ENCODE results near the gene CAPZB.

CAPZB gene

DNA sequence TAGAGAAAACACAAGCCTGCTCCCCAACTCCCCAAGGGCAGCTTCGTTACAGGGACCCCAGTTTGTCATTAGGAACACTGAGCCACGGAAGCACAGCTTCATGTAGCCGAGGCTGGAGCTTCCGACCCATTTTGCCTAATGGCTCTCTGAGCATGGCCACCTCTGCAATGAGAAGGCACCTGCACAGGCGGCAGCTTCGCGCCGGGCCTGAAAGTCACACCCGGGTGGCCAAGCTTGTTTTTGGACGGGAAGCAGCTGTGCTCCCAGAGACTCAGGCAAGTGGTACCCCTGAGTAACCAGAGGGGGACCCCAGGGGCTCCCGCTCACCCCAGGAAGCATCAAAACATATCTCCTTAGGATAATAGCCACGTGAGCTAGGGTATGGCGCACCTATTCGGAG, 92.3 kb downstream of the CAPZB start:
- Mint-ChIP-seq H3K4me3 (peak overlapping the region in 1 of 2 donors; percentile 25), H3K36me3 (ENCODE audit: insufficient read depth) (peaks cover 38% of the 10 kb centered on the region), H3K4me1 (ENCODE audit: low read depth in 2 of 2) (peaks cover 65 to 67% of the 10 kb centered on the region in 2 donors), H3K9me3 (no peaks in the 10 kb centered on the region), H3K27me3 (no peaks in the 10 kb centered on the region), H3K27ac (peak overlapping the region; percentile 90)
- ATAC-seq (replicated peaks) (no peak), DNase-seq (no peak)

DNA sequence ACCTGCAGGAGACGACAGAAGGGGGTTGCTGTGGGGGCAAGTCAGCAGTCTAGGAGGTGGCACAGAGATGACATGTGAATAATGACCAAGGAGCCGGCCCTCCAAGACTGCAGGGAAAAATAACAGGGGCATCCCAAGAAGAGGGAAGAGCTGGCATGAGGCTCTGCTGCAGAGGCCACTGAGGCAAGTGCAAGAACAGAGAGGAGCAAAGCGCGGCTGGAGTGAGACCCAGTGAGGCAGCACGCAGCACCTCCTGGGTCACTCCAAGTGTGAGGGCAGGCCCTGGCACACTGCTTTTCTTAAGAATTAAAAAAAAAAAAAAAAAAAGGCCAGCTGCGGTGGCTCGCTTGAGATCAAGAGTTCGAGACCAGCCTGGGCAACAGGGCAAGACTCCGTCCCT, 93.1 kb downstream of the CAPZB start:
- no peaks in the 10 kb centered on the region for H3K27me3 Mint-ChIP-seq
- peak overlapping the region; percentile 90 for H3K27ac Mint-ChIP-seq
- peaks cover 33% of the 10 kb centered on the region for H3K36me3 Mint-ChIP-seq (ENCODE audit: insufficient read depth)
- DNase-seq, result no peak
- ATAC-seq (replicated peaks), result no peak
- no peaks in the 10 kb centered on the region for H3K9me3 Mint-ChIP-seq
- peaks cover 67 to 70% of the 10 kb centered on the region in 2 donors for H3K4me1 Mint-ChIP-seq (ENCODE audit: low read depth in 2 of 2)
- H3K4me3 Mint-ChIP-seq, result peak overlapping the region; percentile 70 to 72

DNA sequence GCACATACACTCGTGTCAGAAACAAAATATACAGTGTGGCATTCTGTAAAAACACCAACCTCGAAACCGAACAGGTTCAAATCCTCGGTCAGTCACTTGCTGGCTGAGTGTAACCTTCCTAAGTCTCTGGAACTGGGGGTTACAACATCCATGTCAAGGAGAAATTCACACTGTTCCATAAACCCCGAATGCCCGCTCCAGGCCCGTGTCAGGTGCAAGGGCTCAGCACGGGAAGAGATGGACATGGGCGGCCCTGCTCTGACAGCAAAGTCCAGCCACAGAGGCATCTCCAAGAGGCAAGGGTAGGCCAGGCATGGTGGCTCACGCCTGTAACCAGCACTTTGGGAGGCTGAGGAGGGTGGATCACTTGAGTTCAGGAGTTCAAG, 93.8 kb downstream of the CAPZB start:
- H3K4me3 Mint-ChIP-seq, result peak overlapping the region; percentile 70 to 72
- peaks cover 29% of the 10 kb centered on the region for H3K36me3 Mint-ChIP-seq (ENCODE audit: insufficient read depth)
- ATAC-seq (replicated peaks) (no peak), DNase-seq (no peak)
- H3K27ac Mint-ChIP-seq, result peak overlapping the region; percentile 90
- H3K9me3 Mint-ChIP-seq, result no peaks in the 10 kb centered on the region
- H3K27me3 Mint-ChIP-seq, result no peaks in the 10 kb centered on the region
- peaks cover 65 to 71% of the 10 kb centered on the region in 2 donors for H3K4me1 Mint-ChIP-seq (ENCODE audit: low read depth in 2 of 2)

DNA sequence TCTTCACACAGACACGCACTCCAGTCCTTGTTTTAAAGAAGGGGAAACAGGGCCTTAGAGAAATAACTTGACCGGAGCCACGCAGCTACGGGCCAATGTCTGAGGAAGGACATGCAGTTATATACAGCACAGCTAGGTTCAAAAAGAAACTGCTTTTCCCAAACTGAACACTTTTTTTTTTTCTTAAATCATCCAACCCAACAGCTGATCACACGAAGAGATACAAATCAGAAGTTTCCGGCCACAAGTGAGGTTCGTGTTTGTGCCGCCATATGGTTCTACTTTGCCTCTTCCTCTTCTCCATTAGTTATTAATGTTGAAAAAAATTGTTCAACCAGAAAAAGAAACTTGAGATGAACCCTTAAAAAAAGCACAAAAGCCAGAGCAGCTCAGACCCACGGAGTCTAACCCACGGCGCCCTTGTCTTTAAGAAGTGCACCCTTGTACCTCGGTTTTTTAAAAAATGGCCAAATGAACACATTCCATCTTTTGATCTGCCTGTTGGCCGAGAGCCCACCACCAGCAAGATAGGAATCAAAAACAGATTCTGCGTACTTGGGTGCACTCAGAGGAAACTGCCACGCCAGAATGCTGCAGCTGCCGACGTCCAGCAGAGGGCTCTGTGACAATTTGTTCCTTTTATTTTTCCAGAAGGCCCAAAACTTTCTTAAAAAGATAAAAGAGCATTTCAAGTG, 94.3 kb downstream of the CAPZB start:
- Mint-ChIP-seq H3K27me3 (no peaks in the 10 kb centered on the region), H3K27ac (peak overlapping the region; percentile 90), H3K4me3 (peak overlapping the region; percentile 70 to 72), H3K4me1 (ENCODE audit: low read depth in 2 of 2) (peaks cover 61 to 71% of the 10 kb centered on the region in 2 donors), H3K36me3 (ENCODE audit: insufficient read depth) (peaks cover 31% of the 10 kb centered on the region), H3K9me3 (no peaks in the 10 kb centered on the region)
- DNase-seq (peak; percentile 59 to 68 (median 67)), ATAC-seq (replicated peaks) (peak; percentile 88)

DNA sequence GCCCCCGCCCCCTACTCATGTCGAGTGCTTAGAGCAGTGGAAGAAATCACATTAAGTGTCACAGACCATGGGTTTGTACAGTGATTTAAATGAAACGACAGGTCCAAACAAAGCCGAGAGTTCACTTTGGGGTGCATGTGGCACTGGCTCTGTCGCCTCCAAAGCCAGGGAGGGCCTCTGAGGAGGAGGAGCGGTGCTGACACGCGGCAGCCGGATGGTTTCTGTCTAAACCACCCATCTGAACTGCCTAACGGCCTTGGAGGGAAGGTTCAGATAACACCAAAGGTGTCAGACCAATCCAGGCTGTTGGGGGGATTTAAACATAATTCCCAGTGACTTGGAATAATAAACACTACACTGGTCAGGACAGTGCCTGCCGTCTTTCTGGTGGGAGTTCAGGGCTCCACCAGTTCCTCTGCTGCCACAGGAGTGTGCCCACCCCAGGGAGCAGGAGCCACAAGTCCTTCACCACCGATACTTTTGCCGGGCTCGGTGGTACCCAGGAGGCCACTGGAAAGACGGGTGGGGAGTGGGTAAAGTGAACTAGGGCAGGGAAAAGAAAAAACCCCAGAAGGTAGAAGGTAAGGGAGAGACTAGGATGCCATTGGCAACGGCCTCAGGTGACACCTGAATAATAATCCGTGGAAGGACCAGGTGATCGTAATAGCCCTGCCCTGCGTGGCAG, 95.0 kb downstream of the CAPZB start:
- Mint-ChIP-seq H3K36me3 (ENCODE audit: insufficient read depth) (peaks cover 37% of the 10 kb centered on the region), H3K9me3 (no peaks in the 10 kb centered on the region), H3K27me3 (no peaks in the 10 kb centered on the region), H3K4me1 (ENCODE audit: low read depth in 2 of 2) (peaks cover 56 to 69% of the 10 kb centered on the region in 2 donors), H3K4me3 (peak overlapping the region; percentile 70 to 72), H3K27ac (peak overlapping the region; percentile 90)
- DNase-seq (no peak), ATAC-seq (replicated peaks) (peak; percentile 1)

DNA sequence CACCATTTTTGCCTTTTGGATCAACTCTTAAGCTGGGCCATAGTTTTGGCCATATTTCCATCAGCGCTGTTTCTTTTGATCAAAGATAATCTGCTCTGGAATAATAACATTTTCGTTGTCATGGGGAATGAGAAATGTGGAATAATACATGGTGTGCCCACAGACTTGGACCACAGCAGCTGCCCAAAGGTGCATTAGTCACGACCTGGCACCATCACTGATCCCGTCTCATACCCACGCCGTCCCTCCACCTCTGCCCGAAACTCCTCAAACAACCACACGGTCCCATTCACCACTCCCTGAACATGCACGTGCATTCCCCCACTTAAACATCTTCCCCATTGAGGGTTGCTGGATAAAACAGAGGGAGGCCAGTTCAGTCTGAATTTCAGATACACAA, 96.4 kb downstream of the CAPZB start:
- no peak for DNase-seq
- Mint-ChIP-seq H3K36me3 (ENCODE audit: insufficient read depth) (peaks cover 39% of the 10 kb centered on the region), H3K4me1 (ENCODE audit: low read depth in 2 of 2) (peaks cover 54 to 76% of the 10 kb centered on the region in 2 donors), H3K4me3 (no peak overlapping the region), H3K27me3 (no peaks in the 10 kb centered on the region), H3K9me3 (no peaks in the 10 kb centered on the region), H3K27ac (peak overlapping the region; percentile 90)
- ATAC-seq (replicated peaks), result no peak

DNA sequence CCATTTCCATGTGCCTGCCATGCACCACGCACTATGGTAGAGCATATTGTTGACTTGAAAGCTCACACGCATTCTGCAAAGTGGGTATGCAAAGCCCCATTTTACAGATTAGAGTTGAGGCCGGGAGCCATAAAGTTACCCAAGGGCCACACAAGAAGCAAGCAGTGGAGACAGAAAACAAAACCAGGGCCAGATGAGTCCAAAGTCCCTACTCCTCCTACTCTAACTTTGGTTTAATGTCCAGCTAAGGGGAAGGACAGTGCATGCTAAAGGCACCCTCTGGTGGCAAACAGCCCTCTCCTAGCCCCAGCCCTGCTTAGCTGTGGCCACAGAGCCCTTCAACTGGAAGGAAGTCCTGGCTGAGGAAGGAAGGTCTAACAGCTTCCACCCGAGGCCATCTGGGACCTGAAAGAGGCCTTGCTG, 98.3 kb downstream of the CAPZB start:
- H3K9me3 Mint-ChIP-seq, result no peaks in the 10 kb centered on the region
- H3K4me1 Mint-ChIP-seq (ENCODE audit: low read depth in 2 of 2), result peaks cover 50 to 73% of the 10 kb centered on the region in 2 donors
- H3K27me3 Mint-ChIP-seq, result no peaks in the 10 kb centered on the region
- peaks cover 55% of the 10 kb centered on the region for H3K36me3 Mint-ChIP-seq (ENCODE audit: insufficient read depth)
- ATAC-seq (replicated peaks) (no peak), DNase-seq (no peak)
- H3K4me3 Mint-ChIP-seq, result no peak overlapping the region
- H3K27ac Mint-ChIP-seq, result peak overlapping the region; percentile 90

DNA sequence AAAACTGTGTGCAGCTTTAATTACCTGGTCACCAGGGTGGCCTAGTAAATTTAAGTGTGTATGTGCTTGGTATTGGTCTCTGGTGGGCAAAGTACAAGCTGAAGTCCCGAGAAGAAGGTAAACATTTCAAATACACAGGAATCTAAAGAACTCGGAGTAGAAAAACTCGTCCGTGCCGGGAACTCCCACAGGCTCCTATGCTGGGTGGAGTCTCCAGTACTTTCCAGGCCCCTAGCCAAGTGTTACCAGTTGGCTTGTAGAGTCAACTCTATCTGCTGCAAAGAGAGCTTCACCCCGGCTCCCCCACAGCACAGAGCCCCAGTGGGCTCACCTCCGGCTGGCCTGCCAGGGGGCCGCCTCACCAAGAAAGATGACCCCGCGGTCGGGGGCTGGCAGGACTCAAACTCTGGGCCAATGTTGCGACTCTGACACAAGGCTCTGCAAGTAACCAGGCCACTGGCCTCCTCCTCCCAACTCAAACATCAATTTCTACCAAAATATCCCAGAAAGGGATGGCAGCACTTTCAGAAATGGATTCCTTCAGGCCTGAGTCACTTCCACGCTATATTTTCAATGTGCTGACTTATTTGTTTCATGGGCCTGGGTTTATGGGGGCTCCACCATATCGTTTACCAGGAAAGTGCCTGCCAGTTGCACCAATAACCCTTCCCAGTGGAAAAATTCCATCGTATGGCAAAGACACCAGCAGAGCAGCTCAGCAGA, 99.3 kb downstream of the CAPZB start:
- DNase-seq, result no peak
- Mint-ChIP-seq H3K4me1 (ENCODE audit: low read depth in 2 of 2) (peaks cover 43 to 65% of the 10 kb centered on the region in 2 donors), H3K36me3 (ENCODE audit: insufficient read depth) (peaks cover 55% of the 10 kb centered on the region), H3K4me3 (no peak overlapping the region), H3K27ac (peak overlapping the region in 1 of 2 donors; percentile 90), H3K9me3 (no peaks in the 10 kb centered on the region), H3K27me3 (no peaks in the 10 kb centered on the region)
- no peak for ATAC-seq (replicated peaks)

DNA sequence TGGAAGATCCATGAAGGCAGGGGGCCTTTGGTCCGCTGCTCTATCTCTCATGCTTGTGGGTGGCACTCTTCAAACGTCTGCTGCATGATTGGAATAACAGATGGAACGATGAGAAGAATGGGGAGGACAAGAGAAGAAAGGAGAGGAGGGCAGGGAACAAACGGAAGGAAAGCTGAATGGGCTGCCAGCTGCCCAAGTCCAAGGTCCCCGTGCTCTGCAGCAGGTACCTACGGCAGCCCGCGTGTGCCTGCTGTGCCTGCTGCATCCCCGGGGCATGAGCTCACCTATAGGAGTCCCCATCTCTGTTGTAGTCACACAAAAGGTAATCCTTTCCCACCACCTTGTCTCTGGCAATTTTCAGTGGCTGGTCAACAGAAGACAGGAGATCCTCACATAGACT, 100.1 kb downstream of the CAPZB start:
- Mint-ChIP-seq H3K4me1 (ENCODE audit: low read depth in 2 of 2) (peaks cover 36 to 57% of the 10 kb centered on the region in 2 donors), H3K9me3 (no peaks in the 10 kb centered on the region), H3K27me3 (no peaks in the 10 kb centered on the region), H3K27ac (peak overlapping the region; percentile 44 to 62), H3K36me3 (ENCODE audit: insufficient read depth) (peaks cover 55% of the 10 kb centered on the region), H3K4me3 (no peak overlapping the region)
- DNase-seq (no peak), ATAC-seq (replicated peaks) (no peak)

DNA sequence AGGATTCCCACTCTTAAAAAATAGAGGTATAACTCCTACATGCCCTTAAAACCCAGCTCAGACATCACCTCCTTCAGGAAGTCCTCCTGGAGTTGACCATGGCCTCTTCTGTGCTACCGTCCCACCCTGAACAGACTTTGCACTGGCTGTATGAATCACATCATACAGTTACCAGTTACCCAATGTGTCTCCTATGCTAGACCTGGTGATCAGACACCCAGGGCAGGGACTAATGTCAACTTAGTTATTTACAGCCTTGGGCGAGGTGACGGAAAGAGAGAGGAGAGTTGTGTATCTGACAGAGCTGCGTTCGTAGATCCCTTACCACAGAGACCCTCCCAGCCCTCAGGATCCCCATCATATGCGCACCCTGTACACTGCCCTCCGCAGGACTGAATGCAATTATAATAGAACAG, 100.6 kb downstream of the CAPZB start:
- H3K27me3 Mint-ChIP-seq, result no peaks in the 10 kb centered on the region
- H3K4me1 Mint-ChIP-seq (ENCODE audit: low read depth in 2 of 2), result peaks cover 31 to 53% of the 10 kb centered on the region in 2 donors
- H3K36me3 Mint-ChIP-seq (ENCODE audit: insufficient read depth), result peaks cover 55% of the 10 kb centered on the region
- no peaks in the 10 kb centered on the region for H3K9me3 Mint-ChIP-seq
- DNase-seq, result no peak
- no peak for ATAC-seq (replicated peaks)
- peak overlapping the region; percentile 44 to 62 for H3K27ac Mint-ChIP-seq
- no peak overlapping the region for H3K4me3 Mint-ChIP-seq

DNA sequence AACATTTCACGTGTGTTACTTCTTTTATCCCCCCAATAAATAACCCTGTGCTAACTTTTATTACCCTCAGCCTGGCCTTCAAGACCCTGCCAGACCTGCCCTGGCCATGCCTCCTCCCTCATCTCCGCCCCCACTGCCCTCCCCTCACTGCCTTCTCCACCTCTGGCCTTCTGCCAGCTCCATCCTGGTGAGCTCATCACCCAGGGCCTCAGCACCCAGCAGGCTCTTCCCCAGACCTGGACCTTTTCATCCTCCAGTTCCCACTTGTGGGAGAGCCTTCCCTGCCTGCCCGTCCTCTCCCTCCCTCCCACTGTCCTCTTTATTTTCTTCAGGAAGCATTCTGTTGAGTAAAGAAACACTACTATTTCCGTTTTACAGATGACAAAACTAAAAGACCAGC, 101.2 kb downstream of the CAPZB start:
- Mint-ChIP-seq H3K27me3 (no peaks in the 10 kb centered on the region), H3K4me3 (no peak overlapping the region), H3K4me1 (ENCODE audit: low read depth in 2 of 2) (peaks cover 25 to 49% of the 10 kb centered on the region in 2 donors), H3K36me3 (ENCODE audit: insufficient read depth) (peaks cover 62% of the 10 kb centered on the region), H3K9me3 (no peaks in the 10 kb centered on the region), H3K27ac (peak overlapping the region; percentile 62 to 87)
- ATAC-seq (replicated peaks), result no peak
- DNase-seq, result no peak

DNA sequence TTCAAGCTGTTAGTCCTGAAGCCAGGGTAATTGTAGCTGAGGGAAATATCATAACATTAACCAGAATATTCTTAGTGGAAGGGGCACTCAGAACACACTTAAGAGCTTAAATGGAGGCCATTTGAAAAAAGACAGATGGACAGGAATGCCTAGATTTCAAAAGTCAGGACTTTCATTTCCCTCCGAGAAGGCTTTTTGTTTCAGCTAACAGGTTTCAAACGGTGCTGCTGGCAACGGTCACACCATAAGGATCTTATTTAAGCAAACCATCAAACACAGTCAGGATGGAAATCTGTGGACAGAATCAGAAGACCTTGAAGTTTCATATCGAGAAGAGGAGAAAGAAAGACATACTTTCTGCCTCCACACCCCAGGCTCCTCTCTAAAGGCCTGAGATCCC, 103.1 kb downstream of the CAPZB start:
- H3K36me3 Mint-ChIP-seq (ENCODE audit: insufficient read depth), result peaks cover 76% of the 10 kb centered on the region
- no peak for ATAC-seq (replicated peaks)
- H3K27me3 Mint-ChIP-seq, result no peaks in the 10 kb centered on the region
- no peak for DNase-seq
- peak overlapping the region; percentile 29 to 49 for H3K27ac Mint-ChIP-seq
- no peaks in the 10 kb centered on the region for H3K9me3 Mint-ChIP-seq
- no peak overlapping the region for H3K4me3 Mint-ChIP-seq
- H3K4me1 Mint-ChIP-seq (ENCODE audit: low read depth in 2 of 2), result peaks cover 16 to 30% of the 10 kb centered on the region in 2 donors

DNA sequence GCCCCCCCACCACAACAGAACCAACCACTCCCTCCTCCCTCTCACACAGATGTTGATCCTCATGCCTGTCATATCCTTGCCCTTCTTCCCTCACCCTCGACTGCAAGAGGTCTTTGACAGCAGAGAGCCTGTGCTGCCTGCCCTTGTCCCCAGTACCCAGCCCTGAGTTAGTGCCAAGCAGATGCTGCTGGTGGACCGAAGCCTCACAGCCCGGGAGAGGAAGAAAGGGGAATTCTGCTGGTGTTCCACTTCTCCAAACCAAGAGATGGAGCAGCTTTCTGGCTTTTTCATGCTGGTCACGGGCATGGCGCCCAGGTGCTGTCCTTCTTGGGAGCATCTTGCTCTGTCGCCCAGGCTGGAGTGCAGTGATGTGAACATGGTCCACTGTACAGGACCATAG, 104.1 kb downstream of the CAPZB start:
- no peaks in the 10 kb centered on the region for H3K9me3 Mint-ChIP-seq
- H3K4me3 Mint-ChIP-seq, result no peak overlapping the region
- no peak for ATAC-seq (replicated peaks)
- DNase-seq, result no peak
- H3K27ac Mint-ChIP-seq, result peak overlapping the region in 1 of 2 donors; percentile 65
- no peaks in the 10 kb centered on the region for H3K27me3 Mint-ChIP-seq
- peaks cover 16 to 25% of the 10 kb centered on the region in 2 donors for H3K4me1 Mint-ChIP-seq (ENCODE audit: low read depth in 2 of 2)
- peaks cover 84% of the 10 kb centered on the region for H3K36me3 Mint-ChIP-seq (ENCODE audit: insufficient read depth)

Data from effector memory CD8-positive, alpha-beta T cell (primary cell).